Ishikawa (cell line): Measurements from ENCODE around the gene A3GALT2.

Experiments used
- CEBPB ChIP-seq: IDR thresholded peaks from 2 replicates; pipeline ENCODE4 v1.6.1; 2012
- CREB1 ChIP-seq: IDR thresholded peaks from 2 replicates; pipeline ENCODE4 v1.6.1; 2012; ENCODE audit warnings: low read depth
- EGR1 ChIP-seq: IDR thresholded peaks from 2 replicates; pipeline ENCODE4 v1.6.1; 2012
- EP300 ChIP-seq: IDR thresholded peaks from 2 replicates; pipeline ENCODE4 v1.6.1; 2012; ENCODE audit warnings: borderline replicate concordance
- FOXM1 ChIP-seq: IDR thresholded peaks from 2 replicates; pipeline ENCODE4 v1.6.1; 2012; ENCODE audit warnings: low read depth, borderline replicate concordance
- MAX ChIP-seq: IDR thresholded peaks from 2 replicates; pipeline ENCODE4 v1.6.1; 2012
- NFIC ChIP-seq: IDR thresholded peaks from 2 replicates; pipeline ENCODE4 v1.6.1; 2012
- RAD21 ChIP-seq: IDR thresholded peaks from 2 replicates; pipeline ENCODE4 v1.6.1; 2012; ENCODE audit warnings: low read depth
- REST ChIP-seq: IDR thresholded peaks from 2 replicates; pipeline ENCODE4 v1.6.1; 2012; ENCODE audit warnings: low read depth, mild to moderate bottlenecking
- TAF1 ChIP-seq: IDR thresholded peaks from 2 replicates; pipeline ENCODE4 v1.6.1; 2012; ENCODE audit warnings: low read depth, mild to moderate bottlenecking
- TCF12 ChIP-seq: IDR thresholded peaks from 2 replicates; pipeline ENCODE4 v1.6.1; 2012; ENCODE audit warnings: low read depth
- TEAD4 ChIP-seq: IDR thresholded peaks from 2 replicates; pipeline ENCODE4 v1.6.1; 2012
- USF1 ChIP-seq: IDR thresholded peaks from 2 replicates; pipeline ENCODE4 v1.6.1; 2012
- YY1 ChIP-seq: IDR thresholded peaks from 2 replicates; pipeline ENCODE4 v1.6.1; 2012; ENCODE audit warnings: low read depth
- ZBTB7A ChIP-seq: IDR thresholded peaks from 2 replicates; pipeline ENCODE4 v1.6.1; 2012; ENCODE audit warnings: low read depth

A3GALT2 gene

GRCh38 chr1:33360367-33360766, 39.5 kb upstream of the A3GALT2 start:
- TF ChIP-seq CEBPB = no peak
- TF ChIP-seq REST = no peak
- no peak for TF ChIP-seq USF1
- TF ChIP-seq MAX = no peak
- TF ChIP-seq NFIC = no peak
- no peak for TF ChIP-seq TEAD4
- TF ChIP-seq EP300 = no peak
- no peak for TF ChIP-seq EGR1
- TF ChIP-seq TAF1 = no peak

- TF ChIP-seq REST = no peak
Observed at GRCh38 chr1:33359931-33360330, 39.0 kb upstream of the A3GALT2 start.

- TF ChIP-seq NFIC = no peak
- TF ChIP-seq ZBTB7A = no peak
- TF ChIP-seq REST = no peak
- TF ChIP-seq FOXM1 = no peak
- no peak for TF ChIP-seq RAD21
- no peak for TF ChIP-seq YY1
- TF ChIP-seq EGR1 = no peak
- TF ChIP-seq CREB1 = no peak
- no peak for TF ChIP-seq TCF12
- TF ChIP-seq TEAD4 = no peak
Observed at GRCh38 chr1:33358795-33359503, 38.1 kb upstream of the A3GALT2 start.

GRCh38 chr1:33358114-33358794, 37.4 kb upstream of the A3GALT2 start:
- TF ChIP-seq YY1 = no peak
- TF ChIP-seq ZBTB7A = no peak
- TF ChIP-seq REST = no peak
- TF ChIP-seq NFIC = no peak
- no peak for TF ChIP-seq EP300
- TF ChIP-seq RAD21 = no peak
- TF ChIP-seq CREB1 = no peak
- no peak for TF ChIP-seq EGR1
- TF ChIP-seq TEAD4 = no peak
- no peak for TF ChIP-seq TAF1
- no peak for TF ChIP-seq CEBPB
- no peak for TF ChIP-seq USF1
